GM19099 (cell line): ENCODE data around the gene RNMT.

Source experiments
- POLR2A ChIP-seq: IDR thresholded peaks from 3 replicates; pipeline ENCODE4 v1.6.1; 2011; ENCODE audit warnings: low read depth; ENCODE audit not compliant: insufficient read length; ENCODE audit errors: extremely low read depth

RNMT gene

GRCh38 chr18:13725566-13726231 lies 774 bp upstream of the RNMT start:
- TF ChIP-seq POLR2A = no peak

- no peak for TF ChIP-seq POLR2A
Measured at GRCh38 chr18:13726972-13727331, 479 bp downstream of the RNMT start.

- no peak for TF ChIP-seq POLR2A
Measured at GRCh38 chr18:13730481-13730880, 4.0 kb downstream of the RNMT start.

GRCh38 chr18:13735681-13736080 lies 9.2 kb downstream of the RNMT start:
- TF ChIP-seq POLR2A = no peak

- no peak for TF ChIP-seq POLR2A
Measured at GRCh38 chr18:13745696-13746095, 19.2 kb downstream of the RNMT start.

GRCh38 chr18:13746633-13747032 lies 20.2 kb downstream of the RNMT start:
- TF ChIP-seq POLR2A = no peak

GRCh38 chr18:13756261-13756660 lies 29.8 kb downstream of the RNMT start:
- no peak for TF ChIP-seq POLR2A

GRCh38 chr18:13756671-13757070 lies 30.2 kb downstream of the RNMT start:
- TF ChIP-seq POLR2A = no peak

GRCh38 chr18:13758622-13759021 lies 32.1 kb downstream of the RNMT start:
- TF ChIP-seq POLR2A = no peak

GRCh38 chr18:13760047-13760446 lies 33.6 kb downstream of the RNMT start:
- no peak for TF ChIP-seq POLR2A

- TF ChIP-seq POLR2A = no peak
Measured at GRCh38 chr18:13762690-13763439, 36.4 kb downstream of the RNMT start.

- TF ChIP-seq POLR2A = no peak
Measured at GRCh38 chr18:13775058-13775457, 48.6 kb downstream of the RNMT start.

GRCh38 chr18:13791181-13791580 lies 64.7 kb downstream of the RNMT start:
- TF ChIP-seq POLR2A = no peak

- TF ChIP-seq POLR2A = no peak
Measured at GRCh38 chr18:13793819-13794218, 67.3 kb downstream of the RNMT start.

- no peak for TF ChIP-seq POLR2A
Measured at GRCh38 chr18:13796515-13796914, 70.0 kb downstream of the RNMT start.

- TF ChIP-seq POLR2A = no peak
Measured at GRCh38 chr18:13797157-13797611, 70.7 kb downstream of the RNMT start.
